PC-3 (cell line): ENCODE measurements around the gene BUD31. TPM values are rescaled to one million over a fixed set of nuclear protein-coding genes. Genes with fewer than 3 reads are reported as not detected.

Experiments
- ATAC-seq: fragments of 200-7000 bp; cut with Tn5 transposase; 2 replicates; pipeline ENCODE4 v1.9.1; 2020; ENCODE audit warnings: mild to moderate bottlenecking, moderate library complexity
- BruUV-seq: library from RNA; stranded (reverse); fragments of 400-500 nt; replicated peaks from 2 replicates; lab custom pipeline; 2021; lab: Mats Ljungman, UMichigan
- CTCF ChIA-PET: fragments of 300-600 bp; sonication (Branson Sonifier 250); formaldehyde crosslinking; loops from one replicate; lab custom pipeline; 2022; ENCODE audit warnings: antibody characterized with exemption; lab: Charles Lee
- POLR2A ChIA-PET: fragments of 300-600 bp; sonication (Branson Sonifier 250); formaldehyde crosslinking; loops from one replicate; lab custom pipeline; 2022; ENCODE audit warnings: antibody characterized with exemption; ENCODE audit not compliant: unreplicated experiment; lab: Charles Lee
- DNase-seq: peaks from one replicate; pipeline ENCODE4 v3.0.0-alpha.2; 2015
- H2AFZ ChIP-seq: fragments of 300-600 bp; sonication (generic); 2 replicates; pipeline ENCODE4 v1.6.0; 2016; ENCODE audit warnings: antibody characterized with exemption, low read length
- H3F3A ChIP-seq: fragments of 300-600 bp; sonication (generic); one replicate; pipeline ENCODE4 v1.6.0; 2017; ENCODE audit warnings: antibody characterized with exemption, low read length, control low read depth, mild to moderate bottlenecking; ENCODE audit not compliant: unreplicated experiment
- H3K27ac ChIP-seq: fragments of 300-600 bp; sonication (generic); 2 replicates; pipeline ENCODE4 v1.5.1; 2016; ENCODE audit warnings: mild to moderate bottlenecking, low read length
- H3K27me3 ChIP-seq: fragments of 300-600 bp; sonication (generic); 2 replicates; pipeline ENCODE4 v1.6.1; 2016; ENCODE audit warnings: low read length, mixed read lengths
- H3K36me3 ChIP-seq: fragments of 300-600 bp; sonication (generic); 2 replicates; pipeline ENCODE4 v1.6.1; 2016; ENCODE audit warnings: low read depth, mixed run types, low read length, mixed read lengths
- H3K4me1 ChIP-seq: fragments of 300-600 bp; sonication (generic); 2 replicates; pipeline ENCODE4 v1.5.1; 2016; ENCODE audit warnings: low read length; ENCODE audit not compliant: insufficient read depth
- H3K4me2 ChIP-seq: fragments of 300-600 bp; sonication (generic); 2 replicates; pipeline ENCODE4 v1.6.0; 2016; ENCODE audit warnings: low read length
- H3K4me3 ChIP-seq: fragments of 300-600 bp; sonication (generic); 2 replicates; pipeline ENCODE4 v1.5.1; 2016; ENCODE audit warnings: mild to moderate bottlenecking, low read length, mixed read lengths
- H3K79me2 ChIP-seq: fragments of 300-600 bp; sonication (generic); 2 replicates; pipeline ENCODE4 v1.6.1; 2017; ENCODE audit warnings: low read length, mixed read lengths
- H3K9ac ChIP-seq: fragments of 300-600 bp; sonication (generic); 2 replicates; pipeline ENCODE4 v1.6.0; 2016; ENCODE audit warnings: mild to moderate bottlenecking, low read length
- H3K9me2 ChIP-seq: fragments of 300-600 bp; sonication (generic); replicated peaks from 2 replicates; pipeline ENCODE4 v1.6.1; 2016; ENCODE audit warnings: mixed run types, low read length, mixed read lengths
- H3K9me3 ChIP-seq: fragments of 300-600 bp; sonication (generic); 2 replicates; pipeline ENCODE4 v1.6.1; 2016; ENCODE audit warnings: low read length, mixed read lengths
- H4K20me1 ChIP-seq: fragments of 300-600 bp; sonication (generic); 2 replicates; pipeline ENCODE4 v1.6.1; 2016; ENCODE audit warnings: low read length, mixed read lengths
- CTCF ChIP-seq: fragments of 300-600 bp; sonication (generic); conservative IDR thresholded peaks from 2 replicates; pipeline ENCODE4 v1.5.1; 2017; ENCODE audit warnings: antibody characterized with exemption, low read depth, mild to moderate bottlenecking, low read length
- EZH2 ChIP-seq: fragments of 300-600 bp; sonication (generic); IDR thresholded peaks from one replicate; pipeline ENCODE4 v1.6.1; 2017; ENCODE audit warnings: antibody characterized with exemption, mild to moderate bottlenecking, low read length; ENCODE audit not compliant: unreplicated experiment
- EZH2phosphoT487 ChIP-seq: fragments of 300-600 bp; sonication (generic); IDR thresholded peaks from 2 replicates; pipeline ENCODE4 v1.6.1; 2018; ENCODE audit warnings: mild to moderate bottlenecking, antibody characterized with exemption, low read length, borderline replicate concordance
- intact Hi-C: fragments of 100-400 bp; cut with micrococcal nuclease; formaldehyde crosslinking; loops from 2 replicates; pipeline ENCODE4 v1.9.0; 2023
- total RNA-seq: library from RNA; depleted of rRNA; stranded (reverse); fragments of >200 nt; gene quantifications from 2 replicates; pipeline ENCODE4 v1.2.3, GENCODE V29; 2014

The BUD31 gene
- total RNA-seq, 1 experiment from 2014 or later: 144 TPM

GRCh38 chr7:99380032-99380822, 28.5 kb upstream of the BUD31 start:
- Histone ChIP-seq H4K20me1 (peaks cover 14% of the 10 kb centered on the region; the same call in 1 of the 2 replicates), H3K4me3 (no peak overlapping the region), H3K4me1 (peaks cover 10% of the 10 kb centered on the region; the same call in 1 of the 2 replicates), H3K79me2 (peaks cover 63% of the 10 kb centered on the region), H3K36me3 (peaks cover 9% of the 10 kb centered on the region), H3F3A (no peaks in the 10 kb centered on the region), H3K27me3 (no peaks in the 10 kb centered on the region), H3K9me3 (no peaks in the 10 kb centered on the region), H2AFZ (no peak overlapping the region), H3K4me2 (no peak overlapping the region), H3K9me2 (no peaks in the 10 kb centered on the region), H3K27ac (no peak overlapping the region), H3K9ac (no peak overlapping the region)
- no peak for ATAC-seq
- CTCF ChIA-PET: no interaction called here
- POLR2A ChIA-PET: no interaction called here
- intact Hi-C loops: no loop called here
- no TSS peak for BruUV-seq
- DNase-seq: no peak
- TF ChIP-seq CTCF (no peak), EZH2 (no peak), EZH2phosphoT487 (no peak)

GRCh38 chr7:99380823-99381663, 27.7 kb upstream of the BUD31 start:
- DNase-seq: no peak
- Histone ChIP-seq H3K9ac (no peak overlapping the region), H3K27ac (no peak overlapping the region), H3K4me1 (peaks cover 10% of the 10 kb centered on the region; the same call in 1 of the 2 replicates), H3K4me2 (no peak overlapping the region), H3K27me3 (no peaks in the 10 kb centered on the region), H3F3A (no peaks in the 10 kb centered on the region), H3K36me3 (peaks cover 9% of the 10 kb centered on the region), H3K9me3 (no peaks in the 10 kb centered on the region), H3K4me3 (no peak overlapping the region), H4K20me1 (peaks cover 14% of the 10 kb centered on the region; the same call in 1 of the 2 replicates), H2AFZ (no peak overlapping the region), H3K79me2 (peaks cover 55% of the 10 kb centered on the region), H3K9me2 (no peaks in the 10 kb centered on the region)
- ChIA-PET CTCF (no interaction called here), POLR2A (no interaction called here)
- no peak for ATAC-seq
- TF ChIP-seq EZH2: no peak
- TF ChIP-seq EZH2phosphoT487: no peak
- no peak for TF ChIP-seq CTCF
- BruUV-seq: no TSS peak
- intact Hi-C loops: no loop called here
